ENCODE data around the gene NPAS1. TPM values are rescaled to one million over a fixed set of nuclear protein-coding genes. Genes with fewer than 3 reads are reported as not detected.

Gene NPAS1
- total RNA-seq, 4 donors from 2014 or later: 0.44 TPM; not detected in 3

GRCh38 chr19:47022541-47023447 lies 3.2 kb downstream of the NPAS1 start:
- TF ChIP-seq CTCF (IDR thresholded peaks at IDR 0.05; ENCODE audit: low read depth): no peak

GRCh38 chr19:47023448-47023794 lies 3.8 kb downstream of the NPAS1 start:
- TF ChIP-seq CTCF (IDR thresholded peaks at IDR 0.05; ENCODE audit: low read depth): no peak

DNA sequence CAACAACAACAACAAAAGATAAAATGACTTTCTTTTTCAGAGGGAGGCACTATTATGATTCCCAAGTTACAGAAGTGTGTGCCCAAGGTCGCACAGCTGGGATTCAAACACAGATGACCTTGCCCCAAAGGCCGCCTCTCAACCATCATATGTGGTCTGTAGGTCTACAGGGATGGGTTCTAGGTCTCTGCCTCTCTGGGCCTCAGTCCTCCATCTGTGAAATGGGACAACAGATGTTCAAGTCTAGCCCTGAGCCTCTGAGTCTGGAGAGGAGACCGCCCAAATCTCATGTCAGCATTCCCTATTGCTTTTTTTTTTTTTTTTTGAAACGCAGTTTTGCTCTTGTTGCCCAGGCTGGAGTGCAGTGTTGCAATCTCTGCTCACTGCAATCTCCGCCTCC lies 4.9 kb downstream of the NPAS1 start:
- TF ChIP-seq CTCF (IDR thresholded peaks at IDR 0.05; ENCODE audit: low read depth): no peak

DNA sequence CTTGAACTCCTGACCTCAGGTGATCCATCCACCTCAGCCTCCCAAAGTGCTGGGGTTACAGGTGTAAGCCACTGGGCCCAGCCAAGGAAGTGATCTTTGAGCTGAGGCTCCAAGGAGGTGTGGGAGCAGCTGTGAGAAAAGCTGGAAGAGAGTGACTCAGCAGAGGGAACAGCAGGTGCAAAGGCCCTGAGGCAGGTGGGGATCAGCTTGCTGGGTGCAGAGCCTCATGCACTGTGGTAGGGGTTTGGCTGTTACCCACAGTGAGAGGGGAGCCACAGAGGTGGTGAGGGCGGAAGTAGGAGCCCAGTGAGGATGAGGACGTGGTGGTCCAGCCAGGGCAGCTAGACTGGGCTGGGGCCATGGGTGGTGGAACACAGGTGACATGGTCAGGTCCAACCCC lies 6.5 kb downstream of the NPAS1 start:
- no peak for TF ChIP-seq CTCF (IDR thresholded peaks at IDR 0.05; ENCODE audit: low read depth)

- TF ChIP-seq CTCF (IDR thresholded peaks at IDR 0.05; ENCODE audit: low read depth): no peak
Measured at GRCh38 chr19:47026889-47027288, 7.3 kb downstream of the NPAS1 start.

DNA sequence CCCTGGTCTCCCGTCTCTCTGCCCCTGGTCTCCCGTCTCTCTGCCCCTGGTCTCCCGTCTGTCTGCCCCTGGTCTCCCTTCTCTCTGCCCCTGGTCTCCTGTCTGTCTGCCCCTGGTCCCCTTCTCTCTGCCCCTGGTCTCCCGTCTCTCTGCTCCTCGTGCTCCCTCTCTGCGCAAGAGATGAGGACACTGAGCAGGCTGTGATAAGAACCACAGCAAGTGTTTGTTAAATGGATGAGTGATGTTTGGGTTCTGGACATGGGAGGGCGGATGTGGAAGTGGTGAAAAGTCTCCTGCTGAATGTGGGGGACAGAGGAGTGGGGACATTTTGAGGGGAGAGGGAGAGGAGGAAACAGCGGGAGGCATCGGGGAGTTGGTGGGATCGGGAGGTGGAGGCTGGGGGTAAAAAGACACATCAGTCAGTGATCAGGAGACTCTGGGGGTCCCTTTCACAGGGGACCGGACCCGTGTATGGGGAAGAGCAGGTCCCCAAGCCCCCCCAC lies 8.0 kb downstream of the NPAS1 start:
- no peak for TF ChIP-seq CTCF (IDR thresholded peaks at IDR 0.05; ENCODE audit: low read depth)

- TF ChIP-seq CTCF (IDR thresholded peaks at IDR 0.05; ENCODE audit: low read depth): no peak
Measured at GRCh38 chr19:47028195-47028601, 8.6 kb downstream of the NPAS1 start.
